ENCODE data around the gene FCER2.

DNA sequence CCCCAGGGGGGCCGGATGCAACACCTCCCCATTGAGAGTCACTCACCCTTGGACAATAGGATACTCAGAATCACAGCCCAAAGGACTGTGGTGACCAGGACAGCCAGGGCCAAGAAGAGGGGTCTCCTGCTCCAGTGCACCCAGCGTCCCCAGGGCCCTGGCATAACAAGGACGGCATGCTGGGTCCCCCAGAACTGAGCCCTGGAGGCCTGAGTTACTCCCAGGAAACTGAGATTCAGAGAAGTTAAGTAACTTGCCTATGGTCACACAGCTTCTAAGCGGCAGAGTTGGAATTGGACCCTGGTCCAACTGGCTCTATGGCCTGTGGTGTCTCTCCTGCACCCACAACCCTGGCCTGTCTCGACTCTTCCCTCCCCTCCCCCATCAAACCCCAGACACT lies 29.7 kb upstream of the FCER2 start:
- TF ChIP-seq, protein P1, sequence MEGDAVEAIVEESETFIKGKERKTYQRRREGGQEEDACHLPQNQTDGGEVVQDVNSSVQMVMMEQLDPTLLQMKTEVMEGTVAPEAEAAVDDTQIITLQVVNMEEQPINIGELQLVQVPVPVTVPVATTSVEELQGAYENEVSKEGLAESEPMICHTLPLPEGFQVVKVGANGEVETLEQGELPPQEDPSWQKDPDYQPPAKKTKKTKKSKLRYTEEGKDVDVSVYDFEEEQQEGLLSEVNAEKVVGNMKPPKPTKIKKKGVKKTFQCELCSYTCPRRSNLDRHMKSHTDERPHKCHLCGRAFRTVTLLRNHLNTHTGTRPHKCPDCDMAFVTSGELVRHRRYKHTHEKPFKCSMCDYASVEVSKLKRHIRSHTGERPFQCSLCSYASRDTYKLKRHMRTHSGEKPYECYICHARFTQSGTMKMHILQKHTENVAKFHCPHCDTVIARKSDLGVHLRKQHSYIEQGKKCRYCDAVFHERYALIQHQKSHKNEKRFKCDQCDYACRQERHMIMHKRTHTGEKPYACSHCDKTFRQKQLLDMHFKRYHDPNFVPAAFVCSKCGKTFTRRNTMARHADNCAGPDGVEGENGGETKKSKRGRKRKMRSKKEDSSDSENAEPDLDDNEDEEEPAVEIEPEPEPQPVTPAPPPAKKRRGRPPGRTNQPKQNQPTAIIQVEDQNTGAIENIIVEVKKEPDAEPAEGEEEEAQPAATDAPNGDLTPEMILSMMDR (IDR thresholded peaks at IDR 0.05; ENCODE audit: insufficient read depth, low read length, poor library complexity, severe bottlenecking): no peak
- no peak for TF ChIP-seq EZH2phosphoT487 (conservative IDR thresholded peaks at IDR 0.05; ENCODE audit: low read length)

Data from SU-DHL-6 (cell line).